Measurements from ENCODE around the gene SRSF5. TPM values are rescaled to one million over a fixed set of nuclear protein-coding genes. Genes with fewer than 3 reads are reported as not detected.

The SRSF5 gene
- polyA plus RNA-seq, 3 donors = 410 to 554 (median 502) TPM

DNA sequence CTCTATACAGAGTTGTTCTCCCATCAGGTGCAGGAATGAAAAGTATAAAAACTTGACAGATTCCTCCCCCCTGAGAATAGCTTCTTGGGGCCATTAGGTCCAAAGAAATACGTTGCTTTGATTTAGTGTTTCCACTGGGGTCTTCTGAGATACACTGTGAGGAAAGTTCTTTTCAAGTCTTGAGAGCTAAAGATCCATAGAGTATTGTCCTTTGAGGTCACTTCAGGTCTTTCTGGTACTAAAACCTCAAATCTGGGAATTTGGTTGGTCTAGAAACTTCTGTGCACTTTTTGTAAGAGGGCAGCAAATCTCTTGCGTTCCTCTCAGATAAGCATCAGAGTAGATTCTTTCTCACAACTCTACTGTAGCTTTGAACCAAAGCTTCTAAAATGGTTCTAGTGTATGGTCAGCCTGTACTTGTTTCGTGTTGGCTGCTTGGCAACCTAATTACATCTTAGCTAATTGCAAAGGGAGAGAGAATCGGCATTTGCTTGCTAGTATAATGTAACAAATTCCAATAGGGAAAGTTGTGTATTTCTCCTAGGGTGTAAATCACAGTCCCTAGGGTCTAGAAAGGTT, 10.0 kb downstream of the SRSF5 start:
- Mint-ChIP-seq H3K27ac (peak overlapping the region in 1 of 7 donors; percentile 65), H3K27me3 (ENCODE audit: low read depth in 3 of 3) (peaks cover 0 to 3% (median 0%) of the 10 kb centered on the region in 3 donors), H3K36me3 (peaks cover 74 to 91% of the 10 kb centered on the region in 2 donors), H3K4me1 (peaks cover 3% of the 10 kb centered on the region), H3K9me3 (peaks cover 0 to 2% (median 0%) of the 10 kb centered on the region in 7 donors), H3K4me3 (no peak overlapping the region)
- Histone ChIP-seq H3K27ac (ENCODE audit: low read depth in 1 of 2, low read length in 2 of 2) (no peak overlapping the region), H3K4me1 (ENCODE audit: control insufficient read depth in 1 of 2, insufficient read depth in 2 of 2, low read length in 2 of 2) (no peaks in the 10 kb centered on the region), H3K4me2 (replicated peaks; ENCODE audit: extremely low read depth, low read length, poor library complexity, severe bottlenecking) (no peak overlapping the region), H2AFZ (ENCODE audit: insufficient read depth, low read depth, low read length, poor library complexity, severe bottlenecking) (no peak overlapping the region), H3K27me3 (ENCODE audit: control insufficient read depth in 2 of 2, insufficient read depth in 2 of 2, low read length in 2 of 2) (no peaks in the 10 kb centered on the region), H4K20me1 (ENCODE audit: insufficient read depth, low read length) (peaks cover 91% of the 10 kb centered on the region), H3K9me3 (replicated peaks in 1 of 2; ENCODE audit: control insufficient read depth in 1 of 2, insufficient read depth in 1 of 2, low read length in 2 of 2) (no peaks in the 10 kb centered on the region), H3K4me3 (replicated peaks in 1 of 3; ENCODE audit: low read depth in 2 of 3, low read length in 3 of 3) (no peak overlapping the region), H3K79me2 (ENCODE audit: insufficient read depth, low read length) (peaks cover 42% of the 10 kb centered on the region), H3K9ac (ENCODE audit: insufficient read depth, low read length, poor library complexity, severe bottlenecking) (no peak overlapping the region), H3K36me3 (replicated peaks in 1 of 2; ENCODE audit: control insufficient read depth in 1 of 2, insufficient read depth in 2 of 2, low read length in 2 of 2) (peaks cover 72 to 91% of the 10 kb centered on the region in 2 donors)
- no peak for DNase-seq
- TF ChIP-seq, protein P1, sequence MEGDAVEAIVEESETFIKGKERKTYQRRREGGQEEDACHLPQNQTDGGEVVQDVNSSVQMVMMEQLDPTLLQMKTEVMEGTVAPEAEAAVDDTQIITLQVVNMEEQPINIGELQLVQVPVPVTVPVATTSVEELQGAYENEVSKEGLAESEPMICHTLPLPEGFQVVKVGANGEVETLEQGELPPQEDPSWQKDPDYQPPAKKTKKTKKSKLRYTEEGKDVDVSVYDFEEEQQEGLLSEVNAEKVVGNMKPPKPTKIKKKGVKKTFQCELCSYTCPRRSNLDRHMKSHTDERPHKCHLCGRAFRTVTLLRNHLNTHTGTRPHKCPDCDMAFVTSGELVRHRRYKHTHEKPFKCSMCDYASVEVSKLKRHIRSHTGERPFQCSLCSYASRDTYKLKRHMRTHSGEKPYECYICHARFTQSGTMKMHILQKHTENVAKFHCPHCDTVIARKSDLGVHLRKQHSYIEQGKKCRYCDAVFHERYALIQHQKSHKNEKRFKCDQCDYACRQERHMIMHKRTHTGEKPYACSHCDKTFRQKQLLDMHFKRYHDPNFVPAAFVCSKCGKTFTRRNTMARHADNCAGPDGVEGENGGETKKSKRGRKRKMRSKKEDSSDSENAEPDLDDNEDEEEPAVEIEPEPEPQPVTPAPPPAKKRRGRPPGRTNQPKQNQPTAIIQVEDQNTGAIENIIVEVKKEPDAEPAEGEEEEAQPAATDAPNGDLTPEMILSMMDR (IDR thresholded peaks at IDR 0.05) = no peak
- WGBS (ENCODE audit: insufficient coverage) = 100% methylated on average over 1 of the region's 4 CpGs
- intact Hi-C loops (cut with micrococcal nuclease) = no loop called here

DNA sequence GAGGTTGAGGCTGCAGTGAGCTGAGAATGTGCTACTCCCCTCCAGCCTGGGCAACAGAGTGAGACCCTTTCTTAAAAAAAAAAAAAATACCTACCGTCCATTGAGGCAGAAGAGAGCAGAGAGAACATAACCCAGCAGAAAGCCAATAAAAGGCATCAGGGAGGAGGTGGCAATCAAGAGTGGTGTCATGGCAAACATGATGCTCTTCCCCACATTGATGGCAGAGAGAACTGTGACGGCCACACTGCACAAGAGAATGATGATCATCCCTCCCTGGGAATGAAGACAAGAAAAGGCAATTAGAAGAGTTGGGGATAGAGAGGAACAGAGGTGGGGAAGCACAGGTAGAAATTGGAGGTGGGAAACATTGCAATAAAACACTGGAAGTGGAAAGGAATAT, 12.1 kb downstream of the SRSF5 start:
- Mint-ChIP-seq H3K36me3 (peaks cover 55 to 70% of the 10 kb centered on the region in 2 donors), H3K27ac (peak overlapping the region in 4 of 7 donors; percentile 6 to 64 (median 52)), H3K4me1 (peaks cover 3% of the 10 kb centered on the region), H3K9me3 (peaks cover 0 to 2% (median 0%) of the 10 kb centered on the region in 7 donors), H3K27me3 (ENCODE audit: low read depth in 3 of 3) (peaks cover 0 to 3% (median 0%) of the 10 kb centered on the region in 3 donors), H3K4me3 (no peak overlapping the region)
- no peak for DNase-seq
- Histone ChIP-seq H3K27me3 (ENCODE audit: control insufficient read depth in 2 of 2, insufficient read depth in 2 of 2, low read length in 2 of 2) (no peaks in the 10 kb centered on the region), H3K79me2 (ENCODE audit: insufficient read depth, low read length) (peaks cover 22% of the 10 kb centered on the region), H3K9ac (ENCODE audit: insufficient read depth, low read length, poor library complexity, severe bottlenecking) (no peak overlapping the region), H4K20me1 (ENCODE audit: insufficient read depth, low read length) (peaks cover 85% of the 10 kb centered on the region), H3K4me1 (ENCODE audit: control insufficient read depth in 1 of 2, insufficient read depth in 2 of 2, low read length in 2 of 2) (no peaks in the 10 kb centered on the region), H2AFZ (ENCODE audit: insufficient read depth, low read depth, low read length, poor library complexity, severe bottlenecking) (no peak overlapping the region), H3K4me3 (replicated peaks in 1 of 3; ENCODE audit: low read depth in 2 of 3, low read length in 3 of 3) (no peak overlapping the region), H3K9me3 (replicated peaks in 1 of 2; ENCODE audit: control insufficient read depth in 1 of 2, insufficient read depth in 1 of 2, low read length in 2 of 2) (no peaks in the 10 kb centered on the region), H3K27ac (ENCODE audit: low read depth in 1 of 2, low read length in 2 of 2) (no peak overlapping the region), H3K36me3 (replicated peaks in 1 of 2; ENCODE audit: control insufficient read depth in 1 of 2, insufficient read depth in 2 of 2, low read length in 2 of 2) (peaks cover 55 to 70% of the 10 kb centered on the region in 2 donors), H3K4me2 (replicated peaks; ENCODE audit: extremely low read depth, low read length, poor library complexity, severe bottlenecking) (no peak overlapping the region)
- TF ChIP-seq, protein P1 (IDR thresholded peaks at IDR 0.05) = no peak
- no CpG with 5 or more reads among the region's 2 CpGs for WGBS (ENCODE audit: insufficient coverage)
- intact Hi-C loops (cut with micrococcal nuclease) = no loop called here

Data from CD14-positive monocyte (primary cell).